PFSK-1 (cell line): ENCODE data around the gene IL1RN.

Source experiments
- POLR2AphosphoS5 ChIP-seq: IDR thresholded peaks from 2 replicates; pipeline ENCODE4 v1.6.1; 2012; ENCODE audit warnings: low read depth, mild to moderate bottlenecking, control low read depth, low read length, moderate library complexity
- REST ChIP-seq, 2 experiments: IDR thresholded peaks; 2 replicates each; pipeline versions ENCODE4 v1.6.1 to v1.8.0; 2011 to 2012; ENCODE audit warnings: low read depth in 2 of 2, low read length in 2 of 2, control low read depth in 1 of 2, inconsistent platforms in 1 of 2, mild to moderate bottlenecking in 1 of 2, moderate library complexity in 1 of 2; ENCODE audit not compliant: insufficient read depth in 1 of 2
- TAF1 ChIP-seq: IDR thresholded peaks from 2 replicates; pipeline ENCODE4 v1.6.1; 2012; ENCODE audit warnings: low read length, control low read depth, borderline replicate concordance; ENCODE audit not compliant: insufficient read depth

GRCh38 chr2:113178891-113179290, 51.5 kb downstream of the IL1RN start:
- no peak for TF ChIP-seq REST (IDR thresholded peaks at IDR 0.05; ENCODE audit: insufficient read depth in 1 of 2, low read depth in 2 of 2, low read length in 2 of 2)
- no peak for TF ChIP-seq TAF1
- no peak for TF ChIP-seq POLR2AphosphoS5
